NCI-H510A treated with DMSO at 0.1 percent for 48 hours (cell line): ENCODE measurements around the gene S1PR1.
"Not testable (repeated sequence)": the region's sequence is repeated elsewhere in the genome, so short reads cannot be mapped to it uniquely, and the experiment has no call there.

Experiments used
- DNase-seq: peaks from one replicate; lab custom pipeline; 2025; lab: John Stamatoyannopoulos, UW

Gene S1PR1

GRCh38 chr1:101236516-101237228, at the start of gene S1PR1:
TSS of gene S1PR1 (plus strand) at chr1:101237019. CDS start at chr1:101238985, 1,966 bp downstream.
- DNase-seq: peak; percentile 21

- no peak for DNase-seq
Measured at GRCh38 chr1:101187297-101187696, 49.5 kb upstream of the S1PR1 start.

GRCh38 chr1:101188331-101188730, 48.5 kb upstream of the S1PR1 start:
- no peak for DNase-seq

GRCh38 chr1:101188968-101189367, 47.9 kb upstream of the S1PR1 start:
- DNase-seq: not testable (repeated sequence)

GRCh38 chr1:101190441-101190840, 46.4 kb upstream of the S1PR1 start:
- DNase-seq: no peak

- no peak for DNase-seq
Measured at GRCh38 chr1:101191049-101191448, 45.8 kb upstream of the S1PR1 start.

GRCh38 chr1:101193733-101194169, 43.1 kb upstream of the S1PR1 start:
- no peak for DNase-seq

- no peak for DNase-seq
Measured at GRCh38 chr1:101194746-101195145, 42.1 kb upstream of the S1PR1 start.

GRCh38 chr1:101196668-101197067, 40.2 kb upstream of the S1PR1 start:
- DNase-seq: no peak

GRCh38 chr1:101198842-101199636, 37.8 kb upstream of the S1PR1 start:
- DNase-seq: no peak

- no peak for DNase-seq
Measured at GRCh38 chr1:101199637-101199982, 37.2 kb upstream of the S1PR1 start.

- DNase-seq: no peak
Measured at GRCh38 chr1:101200513-101200912, 36.3 kb upstream of the S1PR1 start.

- peak; percentile 72 for DNase-seq
Measured at GRCh38 chr1:101203820-101204540, 32.8 kb upstream of the S1PR1 start.

- no peak for DNase-seq
Measured at GRCh38 chr1:101205457-101205856, 31.4 kb upstream of the S1PR1 start.

GRCh38 chr1:101206139-101206538, 30.7 kb upstream of the S1PR1 start:
- DNase-seq: not testable (repeated sequence)

GRCh38 chr1:101207271-101207670, 29.5 kb upstream of the S1PR1 start:
- DNase-seq: not testable (repeated sequence)

- no peak for DNase-seq
Measured at GRCh38 chr1:101207891-101208290, 28.9 kb upstream of the S1PR1 start.

- DNase-seq: no peak
Measured at GRCh38 chr1:101215363-101216011, 21.3 kb upstream of the S1PR1 start.

GRCh38 chr1:101216623-101217022, 20.2 kb upstream of the S1PR1 start:
- DNase-seq: peak; percentile 13

- no peak for DNase-seq
Measured at GRCh38 chr1:101217148-101217547, 19.7 kb upstream of the S1PR1 start.

- DNase-seq: not testable (repeated sequence)
Measured at GRCh38 chr1:101218968-101219367, 17.9 kb upstream of the S1PR1 start.
